ENCODE results near the gene PNMA5. TPM values are rescaled to one million over a fixed set of nuclear protein-coding genes. Genes with fewer than 3 reads are reported as not detected.
A peak's percentile ranks its signal among the peaks of the same experiment; 100 is the strongest.

Gene PNMA5
- total RNA-seq, 3 donors from 2014 or later, result not detected

GRCh38 chrX:152941328-152942076, 52.4 kb downstream of the PNMA5 start:
- ATAC-seq, result peak; percentile 97
- Histone ChIP-seq H3K36me3 (ENCODE audit: low read depth) (no peaks in the 10 kb centered on the region), H3K4me1 (ENCODE audit: low read depth) (no peaks in the 10 kb centered on the region), H3K4me3 (no peak overlapping the region), H3K9me3 (no peaks in the 10 kb centered on the region)
- intact Hi-C loops (cut with DNase I, micrococcal nuclease), result no loop called here
- peak; percentile 90 to 94 (median 93) for DNase-seq
- peak; percentile 77 for TF ChIP-seq CTCF (IDR thresholded peaks at IDR 0.05)

Other genes starting within 250 kb of the PNMA5 start
- gene MAGEA2, start 240.3 kb downstream of the PNMA5 start, total RNA-seq, result not detected
- not detected for gene CSAG3, start 234.9 kb downstream of the PNMA5 start, total RNA-seq
- gene MAGEA6, start 224.4 kb downstream of the PNMA5 start, total RNA-seq, result not detected
- 10 to 100 TPM; 10.9 to 25.3 (median 17.7) TPM for gene CETN2, start 163.4 kb downstream of the PNMA5 start, total RNA-seq
- gene NSDHL, start 163.1 kb downstream of the PNMA5 start, total RNA-seq, result 10 to 100 TPM; 13.1 to 26.4 (median 20.3) TPM
- gene ZNF185, start 96.0 kb downstream of the PNMA5 start, total RNA-seq, result 1 to 10 TPM; 2.8 to 6.9 (median 4.2) TPM
- under 1 TPM in 2 of 3 donors, not detected in 1; 0.17 to 0.41 TPM for gene PNMA3, start 62.4 kb upstream of the PNMA5 start, total RNA-seq
- 1 to 10 TPM in 1 of 3 donors, under 1 TPM in 2; 0.26 to 2.6 (median 0.27) TPM for gene PNMA6A, start 78.3 kb upstream of the PNMA5 start, total RNA-seq
- not detected for gene MAGEA1, start 185.2 kb upstream of the PNMA5 start, total RNA-seq